Measurements from ENCODE around the gene NAPA. TPM values are rescaled to one million over a fixed set of nuclear protein-coding genes. Genes with fewer than 3 reads are reported as not detected.
"Not testable (repeated sequence)": the region's sequence is repeated elsewhere in the genome, so short reads cannot be mapped to it uniquely, and the experiment has no call there.

The NAPA gene
- total RNA-seq, 1 donor from 2014 or later: 63.0 TPM

- H3K27ac Mint-ChIP-seq: no peak overlapping the region
- no peaks in the 10 kb centered on the region for H3K27me3 Mint-ChIP-seq
- H3K4me3 Mint-ChIP-seq: no peak overlapping the region
- no peaks in the 10 kb centered on the region for H3K36me3 Mint-ChIP-seq
- no peak for DNase-seq (ENCODE audit: extremely low spot score, unreplicated experiment)
- H3K4me1 Mint-ChIP-seq (ENCODE audit: unreplicated experiment): peaks cover 6% of the 10 kb centered on the region
- TF ChIP-seq CTCF (conservative IDR thresholded peaks at IDR 0.05): no peak
- no peaks in the 10 kb centered on the region for H3K9me3 Mint-ChIP-seq
Observed at GRCh38 chr19:47489072-47489914, 25.6 kb downstream of the NAPA start.

DNA sequence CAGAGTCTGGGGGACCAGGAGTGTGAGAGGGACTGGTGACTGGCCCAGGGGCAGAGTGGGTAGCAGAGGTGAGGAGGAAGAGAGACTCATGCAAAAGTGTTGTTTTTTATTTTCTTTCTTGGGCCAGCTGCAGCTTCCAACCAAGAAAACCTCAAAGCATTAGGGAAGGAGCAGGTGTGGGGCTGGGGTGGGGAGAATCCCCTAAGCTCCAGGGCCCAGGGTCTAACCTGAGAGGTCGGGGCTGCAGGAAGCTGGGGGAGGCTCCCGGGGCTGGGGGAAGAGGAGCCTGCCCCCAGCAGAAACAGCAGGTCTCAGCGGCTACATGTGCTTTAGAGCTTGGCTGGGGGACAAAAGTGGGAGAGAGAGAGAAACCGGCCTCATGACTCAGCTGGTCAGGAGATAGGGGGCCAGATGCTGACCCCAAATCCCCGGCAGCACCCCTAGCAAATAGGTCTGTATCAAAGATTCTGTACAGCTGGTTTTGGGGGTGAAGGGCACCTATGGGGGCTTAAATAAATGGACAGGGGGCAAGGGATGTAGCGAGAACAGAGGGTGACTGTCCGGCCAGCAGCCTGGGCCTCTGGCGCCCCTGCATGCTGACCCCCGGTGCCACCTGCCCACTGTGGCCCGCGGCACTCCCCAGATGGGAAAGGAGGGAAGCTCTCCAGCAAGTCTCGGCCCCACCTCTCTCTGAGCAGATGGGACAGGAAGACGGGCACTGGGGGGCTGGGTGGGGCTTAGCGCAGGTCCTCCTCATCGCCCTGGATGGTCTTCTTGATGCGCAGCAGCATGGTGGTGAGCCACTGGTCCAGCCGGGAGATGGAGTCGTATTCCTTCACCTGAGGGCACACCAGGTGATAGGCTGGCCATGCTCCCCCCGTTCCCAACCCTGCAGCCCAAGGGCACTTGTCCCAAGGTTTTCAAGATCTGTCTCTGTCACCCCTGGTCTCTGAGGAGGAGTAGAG, 27.0 kb downstream of the NAPA start:
- no peak for DNase-seq (ENCODE audit: extremely low spot score, unreplicated experiment)
- Mint-ChIP-seq H3K36me3 (no peaks in the 10 kb centered on the region), H3K4me3 (no peak overlapping the region), H3K27me3 (peaks cover 4% of the 10 kb centered on the region), H3K4me1 (ENCODE audit: unreplicated experiment) (peaks cover 13% of the 10 kb centered on the region), H3K27ac (no peak overlapping the region), H3K9me3 (no peaks in the 10 kb centered on the region)
- no peak for TF ChIP-seq CTCF (conservative IDR thresholded peaks at IDR 0.05)

GRCh38 chr19:47486900-47487299, 28.0 kb downstream of the NAPA start:
- Mint-ChIP-seq H3K4me1 (ENCODE audit: unreplicated experiment) (peaks cover 13% of the 10 kb centered on the region), H3K4me3 (no peak overlapping the region), H3K36me3 (no peaks in the 10 kb centered on the region), H3K9me3 (no peaks in the 10 kb centered on the region), H3K27me3 (peaks cover 5% of the 10 kb centered on the region), H3K27ac (no peak overlapping the region)
- TF ChIP-seq CTCF (conservative IDR thresholded peaks at IDR 0.05): no peak
- no peak for DNase-seq (ENCODE audit: extremely low spot score, unreplicated experiment)

DNA sequence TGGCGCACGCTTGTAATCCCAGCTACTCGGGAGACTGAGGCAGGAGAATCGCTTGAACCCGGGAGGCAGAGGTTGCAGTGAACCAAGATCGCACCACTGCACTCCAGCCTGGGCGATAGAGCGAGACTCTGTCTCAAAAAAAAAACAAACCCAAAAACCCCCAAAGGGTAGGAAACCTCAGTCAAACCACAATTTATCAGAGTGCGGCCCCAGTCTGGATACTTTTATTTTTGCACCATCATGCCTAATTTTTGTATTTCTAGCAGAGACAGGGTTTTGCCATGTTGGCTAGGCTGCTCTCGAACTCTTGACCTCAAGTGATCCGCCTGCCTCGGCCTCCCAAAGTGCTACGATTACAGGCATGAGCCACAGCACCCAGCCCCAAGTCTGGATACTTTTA, 28.6 kb downstream of the NAPA start:
- DNase-seq (ENCODE audit: extremely low spot score, unreplicated experiment): not testable (repeated sequence)
- peaks cover 11% of the 10 kb centered on the region for H3K27me3 Mint-ChIP-seq

DNA sequence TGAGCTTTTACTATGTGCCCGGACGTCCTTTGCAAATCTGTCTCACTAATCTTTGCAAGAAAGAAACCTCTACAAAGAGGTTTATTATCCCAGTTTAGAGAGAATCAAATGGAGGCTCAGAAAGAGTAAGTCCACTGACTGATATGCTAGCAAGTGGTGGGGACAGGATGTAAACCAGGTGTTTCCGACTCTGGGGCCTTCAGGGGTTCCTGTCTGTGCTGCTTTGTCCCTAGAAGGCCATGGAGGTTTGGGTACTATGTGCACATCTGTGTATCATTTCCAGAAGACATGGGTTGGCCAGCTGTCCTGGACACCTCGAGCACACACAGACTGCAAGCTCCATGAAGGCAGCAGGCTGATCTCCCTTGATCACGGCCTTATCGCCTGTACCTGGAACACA, 29.7 kb downstream of the NAPA start:
- H3K9me3 Mint-ChIP-seq: no peaks in the 10 kb centered on the region
- DNase-seq (ENCODE audit: extremely low spot score, unreplicated experiment): no peak
- peak overlapping the region; percentile 97 for H3K4me3 Mint-ChIP-seq
- H3K27ac Mint-ChIP-seq: peak overlapping the region; percentile 97
- H3K27me3 Mint-ChIP-seq: peaks cover 20% of the 10 kb centered on the region
- H3K36me3 Mint-ChIP-seq: no peaks in the 10 kb centered on the region
- TF ChIP-seq CTCF (conservative IDR thresholded peaks at IDR 0.05): no peak
- H3K4me1 Mint-ChIP-seq (ENCODE audit: unreplicated experiment): peaks cover 13% of the 10 kb centered on the region

More for the DNA sequence above, 28.6 kb downstream of the NAPA start:
- H3K4me1 Mint-ChIP-seq (ENCODE audit: unreplicated experiment): peaks cover 13% of the 10 kb centered on the region
- not testable (repeated sequence) for H3K36me3 Mint-ChIP-seq, H3K4me3 Mint-ChIP-seq, H3K27ac Mint-ChIP-seq, H3K9me3 Mint-ChIP-seq
